ENCODE results near the gene PRPF4.

Gene PRPF4

DNA sequence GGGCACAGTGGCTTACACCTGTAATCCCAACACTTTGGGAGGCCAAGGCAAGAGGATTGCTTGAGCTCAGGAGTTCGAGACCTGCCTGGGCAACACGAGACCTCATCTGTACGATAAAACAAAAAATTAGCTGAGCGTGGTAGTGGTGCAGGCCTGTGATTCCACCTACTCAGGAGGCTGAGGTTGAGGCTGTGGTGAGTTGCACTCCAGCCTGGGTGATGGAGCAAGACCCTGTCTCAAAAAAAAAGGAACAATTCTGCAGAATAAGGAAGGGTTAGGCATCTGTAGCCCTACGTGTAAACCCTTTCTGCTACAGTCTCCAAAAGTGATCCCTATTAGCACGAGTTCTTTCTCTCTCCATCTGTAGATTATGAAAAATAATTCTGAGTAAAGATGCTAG lies 20.0 kb upstream of the PRPF4 start:
- H3K9ac ChIP-seq = no peak overlapping the region
- H3K4me3 ChIP-seq = no peak overlapping the region
- H3K36me3 ChIP-seq = peaks cover 49 to 99% (median 59%) of the 10 kb centered on the region in 11 experiments
- H3K27me3 ChIP-seq = no peaks in the 10 kb centered on the region
- no peak for TF ChIP-seq Cebpa-rat (IDR thresholded peaks at IDR 0.05)
- H3K27ac ChIP-seq = peak overlapping the region in 1 of 11 experiments; percentile 4; a peak in 1 of 22 replicates
- peaks cover 0 to 25% (median 8%) of the 10 kb centered on the region in 10 experiments; a peak in 11 of 20 replicates for H3K4me1 ChIP-seq
- H3K9me3 ChIP-seq (replicated peaks in 1 of 11) = peaks cover 0 to 6% (median 4%) of the 10 kb centered on the region in 11 experiments; a peak in 8 of 22 replicates
- H4K20me1 ChIP-seq = peaks cover 0 to 57% (median 0%) of the 10 kb centered on the region in 11 experiments; a peak in 6 of 22 replicates
- H3K4me2 ChIP-seq = peak overlapping the region in 6 of 11 experiments; percentile 5 to 54 (median 47); a peak in 11 of 22 replicates

GRCh38 chr9:113257863-113258262 lies 17.6 kb upstream of the PRPF4 start:
- no peak overlapping the region for H3K4me2 ChIP-seq
- H3K9ac ChIP-seq = no peak overlapping the region
- H3K27ac ChIP-seq = no peak overlapping the region
- TF ChIP-seq Cebpa-rat (IDR thresholded peaks at IDR 0.05) = no peak
- no peaks in the 10 kb centered on the region for H3K27me3 ChIP-seq
- H3K36me3 ChIP-seq = peaks cover 71 to 100% (median 79%) of the 10 kb centered on the region in 11 experiments
- H3K4me3 ChIP-seq = no peak overlapping the region
- H4K20me1 ChIP-seq = peaks cover 0 to 34% (median 0%) of the 10 kb centered on the region in 11 experiments; a peak in 5 of 22 replicates
- no peaks in the 10 kb centered on the region for H3K9me3 ChIP-seq (replicated peaks in 1 of 11)
- peaks cover 0 to 25% (median 8%) of the 10 kb centered on the region in 10 experiments; a peak in 11 of 20 replicates for H3K4me1 ChIP-seq

- TF ChIP-seq Cebpa-rat (IDR thresholded peaks at IDR 0.05) = no peak
- Histone ChIP-seq H4K20me1 (peaks cover 0 to 30% (median 0%) of the 10 kb centered on the region in 11 experiments; a peak in 5 of 22 replicates), H3K27me3 (no peaks in the 10 kb centered on the region), H3K27ac (no peak overlapping the region), H3K4me2 (no peak overlapping the region), H3K9me3 (replicated peaks in 1 of 11) (no peaks in the 10 kb centered on the region), H3K9ac (no peak overlapping the region), H3K4me1 (peaks cover 0 to 25% (median 8%) of the 10 kb centered on the region in 10 experiments; a peak in 11 of 20 replicates), H3K36me3 (peaks cover 74 to 100% (median 81%) of the 10 kb centered on the region in 11 experiments), H3K4me3 (no peak overlapping the region)
These were observed 17.2 kb upstream of the PRPF4 start for GRCh38 chr9:113258282-113258681.

GRCh38 chr9:113261917-113262671 lies 13.4 kb upstream of the PRPF4 start:
- Histone ChIP-seq H3K36me3 (peaks cover 85 to 98% (median 90%) of the 10 kb centered on the region in 11 experiments), H3K4me2 (no peak overlapping the region), H3K4me1 (no peaks in the 10 kb centered on the region), H3K4me3 (no peak overlapping the region), H3K27me3 (no peaks in the 10 kb centered on the region), H3K27ac (no peak overlapping the region), H3K9ac (no peak overlapping the region), H3K9me3 (replicated peaks in 1 of 11) (no peaks in the 10 kb centered on the region), H4K20me1 (no peaks in the 10 kb centered on the region; a peak in 1 of 22 replicates)
- TF ChIP-seq Cebpa-rat (IDR thresholded peaks at IDR 0.05) = no peak

- no peak overlapping the region for H3K27ac ChIP-seq
- H3K4me3 ChIP-seq = no peak overlapping the region
These were observed 9.3 kb upstream of the PRPF4 start for GRCh38 chr9:113266174-113266573.

DNA sequence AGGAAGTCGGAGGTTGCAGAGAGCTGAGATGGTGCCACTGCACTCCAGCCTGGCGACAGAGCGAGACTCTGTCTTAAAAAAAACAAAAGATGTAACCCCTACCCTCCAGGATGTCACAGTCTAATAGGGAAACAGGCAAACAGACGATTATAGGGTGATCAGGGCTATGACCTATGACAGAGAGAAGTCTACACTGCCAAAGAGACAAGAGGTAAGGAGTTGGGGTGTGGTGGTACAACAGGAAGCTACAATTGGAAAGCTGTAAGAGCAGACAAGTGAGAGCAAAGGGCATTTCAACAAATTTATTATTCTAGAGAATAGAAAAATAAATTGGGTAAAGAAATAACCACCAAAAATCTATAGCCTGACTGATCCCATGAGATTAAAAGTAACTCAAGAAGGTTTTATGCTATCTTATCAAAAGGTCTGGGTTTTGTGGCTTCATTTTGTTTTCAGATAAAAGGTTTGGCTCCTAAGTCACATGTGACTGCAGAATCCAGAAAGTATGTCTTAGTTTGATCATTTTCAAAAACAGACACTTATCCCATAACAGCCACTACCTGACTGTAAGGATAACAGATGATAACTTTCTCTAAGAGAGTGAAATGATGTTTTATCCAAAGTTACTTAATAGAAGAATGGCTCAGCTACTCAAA lies 7.4 kb upstream of the PRPF4 start:
- Histone ChIP-seq H3K27ac (no peak overlapping the region), H3K9me3 (replicated peaks in 1 of 11) (no peaks in the 10 kb centered on the region), H3K36me3 (peaks cover 85 to 98% (median 92%) of the 10 kb centered on the region in 11 experiments), H3K4me3 (no peak overlapping the region), H3K4me2 (no peak overlapping the region), H3K4me1 (no peaks in the 10 kb centered on the region), H4K20me1 (peaks cover 0 to 17% (median 0%) of the 10 kb centered on the region in 11 experiments; a peak in 4 of 22 replicates), H3K27me3 (no peaks in the 10 kb centered on the region), H3K9ac (no peak overlapping the region)
- TF ChIP-seq Cebpa-rat (IDR thresholded peaks at IDR 0.05) = no peak

More at GRCh38 chr9:113266174-113266573, 9.3 kb upstream of the PRPF4 start:
- no peak overlapping the region for H3K4me2 ChIP-seq
- H4K20me1 ChIP-seq = peaks cover 0 to 17% (median 0%) of the 10 kb centered on the region in 11 experiments; a peak in 3 of 22 replicates
- no peaks in the 10 kb centered on the region for H3K27me3 ChIP-seq
- H3K36me3 ChIP-seq = peaks cover 85 to 98% (median 92%) of the 10 kb centered on the region in 11 experiments
- H3K9me3 ChIP-seq (replicated peaks in 1 of 11) = no peaks in the 10 kb centered on the region
- no peak overlapping the region for H3K9ac ChIP-seq
- no peaks in the 10 kb centered on the region for H3K4me1 ChIP-seq
- no peak for TF ChIP-seq Cebpa-rat (IDR thresholded peaks at IDR 0.05)

- no peak for TF ChIP-seq Cebpa-rat (IDR thresholded peaks at IDR 0.05)
- peaks cover 80 to 91% (median 88%) of the 10 kb centered on the region in 11 experiments for H3K36me3 ChIP-seq
- peaks cover 0 to 22% (median 0%) of the 10 kb centered on the region in 11 experiments; a peak in 5 of 22 replicates for H4K20me1 ChIP-seq
These were observed 6.1 kb upstream of the PRPF4 start for GRCh38 chr9:113269355-113269754.

GRCh38 chr9:113269871-113270270 lies 5.6 kb upstream of the PRPF4 start:
- TF ChIP-seq Cebpa-rat (IDR thresholded peaks at IDR 0.05) = no peak
- peaks cover 0 to 23% (median 0%) of the 10 kb centered on the region in 11 experiments; a peak in 5 of 22 replicates for H4K20me1 ChIP-seq

More at GRCh38 chr9:113269355-113269754, 6.1 kb upstream of the PRPF4 start:
- Histone ChIP-seq H3K9me3 (replicated peaks in 1 of 11) (no peaks in the 10 kb centered on the region), H3K27ac (no peak overlapping the region), H3K27me3 (no peaks in the 10 kb centered on the region), H3K4me2 (no peak overlapping the region), H3K4me3 (no peak overlapping the region), H3K9ac (no peak overlapping the region), H3K4me1 (peaks cover 3 to 12% (median 9%) of the 10 kb centered on the region in 10 experiments; a peak in 15 of 20 replicates)

More at GRCh38 chr9:113269871-113270270, 5.6 kb upstream of the PRPF4 start:
- no peaks in the 10 kb centered on the region for H3K27me3 ChIP-seq
- H3K4me3 ChIP-seq = no peak overlapping the region
- H3K9me3 ChIP-seq (replicated peaks in 1 of 11) = no peaks in the 10 kb centered on the region
- H3K4me2 ChIP-seq = no peak overlapping the region
- no peak overlapping the region for H3K9ac ChIP-seq
- peaks cover 3 to 12% (median 9%) of the 10 kb centered on the region in 10 experiments; a peak in 15 of 20 replicates for H3K4me1 ChIP-seq
- H3K27ac ChIP-seq = no peak overlapping the region
- peaks cover 79 to 86% (median 84%) of the 10 kb centered on the region in 11 experiments for H3K36me3 ChIP-seq

Measured in BLaER1 treated with 17β-estradiol and CSF1 and Interleukin-3, amounts not matched to agents 10 nM and 100 nM (cell line).